Activated T-cell treated with anti-CD3 and anti-CD28 coated beads, Interleukin-2, amount 50 U/mL, for 4 hours (primary cell): Measurements from ENCODE around the gene DYNLT5. TPM values are rescaled to one million over a fixed set of nuclear protein-coding genes. Genes with fewer than 3 reads are reported as not detected.
A peak's percentile ranks its signal among the peaks of the same experiment; 100 is the strongest.
"Not testable (repeated sequence)": the region's sequence is repeated elsewhere in the genome, so short reads cannot be mapped to it uniquely, and the experiment has no call there.

Source experiments
- ATAC-seq, 2 donors: fragments of 200-7000 bp; cut with Tn5 transposase; one replicate each; pipeline ENCODE4 v1.10.0; 2021
- DNase-seq: peaks from one replicate; pipeline ENCODE4 v3.0.0-alpha.2; 2020
- H3K27me3 Mint-ChIP-seq: one replicate; pipeline ENCODE4 v1.8.0; 2021; ENCODE audit warnings: low read depth, mixed read lengths
- H3K36me3 Mint-ChIP-seq: one replicate; pipeline ENCODE4 v1.8.0; 2022; ENCODE audit warnings: mixed read lengths; ENCODE audit not compliant: insufficient read depth
- H3K4me1 Mint-ChIP-seq: one replicate; pipeline ENCODE4 v1.8.0; 2021; ENCODE audit warnings: low read depth, mixed read lengths
- H3K4me3 Mint-ChIP-seq: one replicate; pipeline ENCODE4 v1.8.0; 2021; ENCODE audit warnings: mild to moderate bottlenecking, moderate library complexity, mixed read lengths
- H3K9me3 Mint-ChIP-seq: one replicate; pipeline ENCODE4 v1.8.0; 2021; ENCODE audit warnings: mixed read lengths
- total RNA-seq, 3 donors: library from RNA; stranded (reverse); gene quantifications; one replicate each; pipeline ENCODE4 v1.2.1, GENCODE V29; 2021

The DYNLT5 gene, protein sequence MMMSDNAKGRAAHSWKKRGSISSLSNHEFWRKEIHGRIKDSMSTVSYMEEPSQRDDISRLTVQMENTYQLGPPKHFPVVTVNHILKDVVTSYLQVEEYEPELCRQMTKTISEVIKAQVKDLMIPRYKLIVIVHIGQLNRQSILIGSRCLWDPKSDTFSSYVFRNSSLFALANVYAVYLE
- total RNA-seq, result not detected

DNA sequence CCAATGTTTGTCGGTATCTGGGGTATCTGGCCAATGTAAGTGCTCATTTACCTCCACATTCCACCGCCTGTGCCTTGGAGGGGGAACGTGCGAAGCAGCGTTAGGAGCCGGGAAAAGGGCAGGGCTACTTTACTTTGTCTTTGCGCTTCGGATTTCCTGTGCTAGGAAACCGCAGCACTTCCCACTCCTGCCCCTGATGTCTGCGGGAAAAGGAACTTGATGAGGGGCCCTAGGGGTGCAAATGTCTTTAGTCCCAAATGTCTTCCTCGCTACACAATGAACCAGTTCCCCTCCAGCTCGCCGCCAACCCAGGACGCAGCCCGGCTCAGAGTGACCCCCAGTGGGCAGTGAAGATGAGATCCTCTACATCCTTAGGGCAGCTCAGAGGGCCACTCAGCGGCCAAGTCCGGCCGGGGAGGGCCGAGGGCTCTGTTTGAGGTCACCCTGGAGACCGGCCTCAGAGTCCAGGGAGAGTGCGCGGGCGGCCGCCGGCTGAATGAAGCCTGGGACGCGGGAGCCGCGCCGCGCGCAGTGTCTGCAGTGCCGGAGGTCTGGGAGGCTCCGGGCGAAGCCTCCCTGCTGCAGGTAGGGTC is at the start of gene DYNLT5:
Gene DYNLT5 (plus strand): TSS at position 460 of the 593 bp plus-strand sequence. CDS start 2,200 bp downstream, outside the sequence.
- Mint-ChIP-seq H3K9me3 (no peaks in the 10 kb centered on the region), H3K27me3 (peaks cover 46% of the 10 kb centered on the region), H3K4me3 (peak within 1 kb of the TSS; percentile 14), H3K4me1 (peaks cover 13% of the 10 kb centered on the region), H3K36me3 (no peaks in the 10 kb centered on the region)
- DNase-seq (no peak), ATAC-seq (peak; percentile 65 to 76)

DNA sequence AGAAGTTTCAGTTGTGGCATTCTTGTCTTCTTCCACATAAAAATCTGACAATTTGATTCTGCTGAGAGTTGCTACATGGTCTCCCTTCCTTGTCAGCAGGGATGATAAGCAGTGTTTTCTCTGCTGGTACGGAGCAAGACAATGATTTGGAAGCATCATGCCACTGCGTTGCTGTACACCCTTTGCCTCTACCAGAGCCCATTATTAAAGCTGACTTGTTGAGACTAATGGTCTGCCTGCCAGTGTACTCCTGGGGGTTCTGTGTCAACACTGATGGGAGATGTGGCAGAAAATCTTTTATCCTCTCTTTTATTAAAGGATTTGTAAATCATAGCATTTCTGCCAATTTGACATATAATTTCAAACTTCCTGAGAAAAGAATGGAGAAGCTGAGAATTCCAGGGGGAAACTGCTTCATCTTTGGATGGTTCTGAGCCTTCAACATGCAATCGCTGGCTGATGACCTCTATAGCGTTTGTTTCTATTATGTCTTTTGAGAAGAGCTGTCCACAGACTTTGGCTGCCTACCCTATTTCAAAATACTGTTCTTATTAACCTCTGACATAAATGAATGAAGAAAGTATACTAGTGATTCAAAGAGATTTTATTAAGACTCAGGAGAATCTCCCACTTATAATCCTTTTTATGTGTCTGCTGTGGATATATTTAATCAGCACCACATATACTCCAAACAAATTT is 47.9 kb upstream of the DYNLT5 start:
- no peak for ATAC-seq
- Mint-ChIP-seq H3K4me1 (no peaks in the 10 kb centered on the region), H3K9me3 (no peaks in the 10 kb centered on the region), H3K4me3 (no peak overlapping the region), H3K27me3 (peaks cover 16% of the 10 kb centered on the region), H3K36me3 (no peaks in the 10 kb centered on the region)
- no peak for DNase-seq

DNA sequence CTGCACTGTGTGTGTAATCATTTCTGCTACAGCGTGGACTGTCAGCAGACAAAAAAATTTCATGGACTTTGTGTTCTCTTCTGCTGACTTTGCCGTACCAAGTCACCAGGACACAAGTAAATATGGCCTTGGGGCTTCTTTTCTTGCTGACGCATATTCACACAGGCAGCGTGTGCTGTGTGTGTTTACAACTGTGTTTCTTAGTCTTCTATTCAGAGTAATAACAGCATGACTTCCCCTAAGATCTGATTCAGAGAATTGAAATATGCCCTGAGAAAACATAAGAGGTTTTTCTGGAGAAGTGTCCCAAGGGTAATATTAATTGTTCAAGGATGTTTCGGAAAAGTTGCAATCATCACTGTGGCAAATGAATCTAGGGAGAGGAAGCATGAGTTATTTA is 47.1 kb upstream of the DYNLT5 start:
- H3K4me1 Mint-ChIP-seq, result no peaks in the 10 kb centered on the region
- DNase-seq, result no peak

DNA sequence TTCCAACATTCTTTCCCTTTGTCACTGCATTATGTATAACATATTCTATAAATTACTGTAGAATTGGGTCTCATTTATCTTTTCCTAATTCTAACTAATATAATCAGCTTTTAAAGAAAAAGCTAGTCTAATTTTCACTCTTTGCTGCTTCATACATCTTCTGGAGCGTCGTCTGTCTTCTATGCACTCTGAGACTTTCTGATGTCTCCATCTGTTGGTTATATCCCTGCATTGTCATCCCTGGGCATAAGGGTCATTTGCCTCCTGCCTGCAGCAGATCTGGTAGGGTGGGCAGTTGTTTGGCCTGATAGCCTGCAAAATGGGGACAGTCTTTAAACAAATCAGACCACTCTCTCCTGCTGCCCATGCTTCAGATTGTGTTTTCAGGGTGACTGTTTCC is 40.8 kb upstream of the DYNLT5 start:
- no peak for ATAC-seq

More for the DNA sequence above, 47.1 kb upstream of the DYNLT5 start:
- Mint-ChIP-seq H3K9me3 (no peaks in the 10 kb centered on the region), H3K36me3 (no peaks in the 10 kb centered on the region), H3K27me3 (peaks cover 16% of the 10 kb centered on the region), H3K4me3 (no peak overlapping the region)
- no peak for ATAC-seq

DNA sequence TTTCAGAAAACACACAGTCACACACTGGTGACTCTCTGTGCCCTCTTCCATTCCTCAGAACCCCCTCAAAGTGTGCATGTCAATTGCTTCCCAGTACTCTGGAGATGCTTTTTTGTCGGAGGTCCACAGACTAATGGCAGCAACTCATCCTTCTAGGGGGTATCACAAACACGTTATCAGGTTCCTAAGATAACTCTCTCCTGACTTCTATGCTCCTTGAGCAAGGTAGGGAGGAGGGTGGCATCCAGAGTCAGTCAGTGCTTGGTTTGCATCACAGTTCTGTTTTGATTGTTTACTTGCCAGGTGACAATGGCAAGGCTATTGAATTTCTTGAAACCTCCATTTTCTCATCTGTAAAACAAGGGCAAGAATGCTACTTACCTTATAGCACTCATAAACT is 39.4 kb upstream of the DYNLT5 start:
- no peak for ATAC-seq
- Mint-ChIP-seq H3K9me3 (no peaks in the 10 kb centered on the region), H3K27me3 (peaks cover 14% of the 10 kb centered on the region), H3K4me1 (no peaks in the 10 kb centered on the region), H3K36me3 (no peaks in the 10 kb centered on the region), H3K4me3 (no peak overlapping the region)
- DNase-seq, result no peak

More for the DNA sequence above, 40.8 kb upstream of the DYNLT5 start:
- Mint-ChIP-seq H3K9me3 (no peaks in the 10 kb centered on the region), H3K4me3 (no peak overlapping the region), H3K4me1 (no peaks in the 10 kb centered on the region), H3K27me3 (peaks cover 13% of the 10 kb centered on the region), H3K36me3 (no peaks in the 10 kb centered on the region)
- no peak for DNase-seq

DNA sequence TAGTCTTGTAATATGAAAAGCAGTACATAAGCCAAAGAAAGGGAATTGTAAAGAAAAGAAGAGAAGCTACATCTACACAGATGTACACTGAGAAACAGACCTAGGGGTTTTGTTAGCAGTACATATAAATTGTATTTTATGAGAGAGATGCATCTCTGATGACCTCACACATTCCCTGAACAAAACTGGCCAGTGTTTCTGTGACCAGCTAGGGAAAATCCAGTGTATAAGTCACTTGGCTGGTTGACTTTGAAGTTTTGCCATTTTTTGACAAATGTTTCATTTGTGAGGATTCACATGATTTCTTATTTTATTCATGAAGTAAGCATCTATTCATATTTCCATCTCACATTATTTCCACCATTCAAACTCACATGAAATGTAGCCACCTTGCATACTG is 28.3 kb upstream of the DYNLT5 start:
- H3K36me3 Mint-ChIP-seq, result no peaks in the 10 kb centered on the region

DNA sequence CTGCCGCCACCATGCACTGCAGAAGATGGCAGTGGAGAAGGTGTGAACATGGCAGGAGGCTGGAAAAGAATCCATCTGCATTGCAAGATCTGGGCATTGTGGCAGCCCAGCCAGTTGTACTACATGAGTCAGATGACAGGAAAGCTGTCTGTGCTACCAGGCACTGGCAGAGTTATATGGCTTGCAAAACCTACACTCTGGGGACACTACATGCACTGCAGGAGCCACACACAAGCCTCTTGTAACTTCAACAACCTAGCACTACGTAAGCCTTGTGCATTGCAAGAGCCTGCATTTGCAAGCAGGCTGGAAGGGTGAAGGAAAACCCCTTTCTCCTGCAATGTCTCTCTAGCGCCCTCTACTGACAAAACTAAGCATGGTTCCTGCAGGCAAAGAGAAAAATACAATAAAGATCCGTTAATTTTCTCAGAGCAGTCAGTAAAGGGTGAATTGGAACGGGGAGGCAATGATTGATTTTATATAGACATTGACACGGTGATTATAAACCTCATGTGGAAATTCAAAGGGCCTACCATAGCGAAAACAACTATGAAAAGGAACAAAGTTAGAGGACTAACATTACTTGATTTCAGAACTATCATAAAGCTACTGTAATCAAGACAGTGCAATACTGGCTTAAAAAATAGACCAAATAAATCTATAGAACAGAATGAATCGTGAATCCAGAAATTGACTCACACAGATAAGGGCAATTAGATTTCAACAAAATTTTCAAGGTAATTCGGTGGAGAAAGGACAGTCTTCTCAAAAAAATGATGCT is 26.2 kb upstream of the DYNLT5 start:
- no peak overlapping the region for H3K4me3 Mint-ChIP-seq
- H3K9me3 Mint-ChIP-seq, result peaks cover 5% of the 10 kb centered on the region
- no peaks in the 10 kb centered on the region for H3K36me3 Mint-ChIP-seq
- H3K27me3 Mint-ChIP-seq, result peaks cover 17% of the 10 kb centered on the region
- peaks cover 11% of the 10 kb centered on the region for H3K4me1 Mint-ChIP-seq
- peak; percentile 72 to 80 for ATAC-seq
- peak; percentile 25 for DNase-seq

More for the DNA sequence above, 28.3 kb upstream of the DYNLT5 start:
- Mint-ChIP-seq H3K4me3 (no peak overlapping the region), H3K27me3 (peaks cover 19% of the 10 kb centered on the region), H3K4me1 (peaks cover 8% of the 10 kb centered on the region), H3K9me3 (peaks cover 5% of the 10 kb centered on the region)
- no peak for ATAC-seq
- no peak for DNase-seq

DNA sequence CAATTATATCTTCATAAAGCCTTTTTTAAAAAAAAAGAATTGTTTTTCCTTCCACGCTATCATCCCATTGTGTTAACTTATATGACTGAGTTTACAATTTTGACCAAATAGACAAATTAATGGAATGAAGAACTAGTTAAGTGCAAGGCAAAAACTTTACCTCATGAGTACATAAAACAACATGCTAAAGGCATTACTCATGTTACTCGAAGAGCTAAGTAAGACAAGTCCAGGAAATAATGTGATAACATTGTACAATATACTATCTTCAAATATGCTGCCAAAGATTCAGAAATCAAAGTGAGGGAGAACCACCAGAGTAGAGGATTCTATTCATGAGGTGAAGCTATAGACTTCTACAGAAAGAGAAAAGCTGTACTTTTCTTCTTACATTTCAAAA is 24.2 kb upstream of the DYNLT5 start:
- Mint-ChIP-seq H3K4me3 (no peak overlapping the region), H3K9me3 (peaks cover 5% of the 10 kb centered on the region), H3K36me3 (no peaks in the 10 kb centered on the region), H3K4me1 (peaks cover 16% of the 10 kb centered on the region), H3K27me3 (peaks cover 7% of the 10 kb centered on the region)
- DNase-seq (no peak), ATAC-seq (no peak)

DNA sequence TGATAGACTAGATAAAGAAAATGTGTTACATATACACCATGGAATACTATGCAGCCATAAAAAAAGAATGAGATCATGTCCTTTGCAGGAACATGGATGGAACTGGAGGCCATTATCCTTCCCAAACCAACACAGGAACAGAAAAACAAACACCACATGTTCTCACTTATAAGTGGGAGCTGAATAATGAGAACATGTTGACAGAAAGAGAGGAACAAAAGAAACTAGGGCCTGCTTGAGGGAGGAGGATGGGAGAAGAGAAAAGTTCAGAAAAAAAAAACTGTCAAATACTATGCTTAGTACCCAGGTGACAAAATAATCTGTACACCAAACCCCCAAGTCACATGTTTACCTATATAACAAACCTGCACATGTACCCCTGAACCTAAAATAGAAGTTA is 23.5 kb upstream of the DYNLT5 start:
- H3K4me3 Mint-ChIP-seq, H3K27me3 Mint-ChIP-seq, H3K9me3 Mint-ChIP-seq, ATAC-seq, H3K36me3 Mint-ChIP-seq, DNase-seq: not testable (repeated sequence)
- peaks cover 16% of the 10 kb centered on the region for H3K4me1 Mint-ChIP-seq

DNA sequence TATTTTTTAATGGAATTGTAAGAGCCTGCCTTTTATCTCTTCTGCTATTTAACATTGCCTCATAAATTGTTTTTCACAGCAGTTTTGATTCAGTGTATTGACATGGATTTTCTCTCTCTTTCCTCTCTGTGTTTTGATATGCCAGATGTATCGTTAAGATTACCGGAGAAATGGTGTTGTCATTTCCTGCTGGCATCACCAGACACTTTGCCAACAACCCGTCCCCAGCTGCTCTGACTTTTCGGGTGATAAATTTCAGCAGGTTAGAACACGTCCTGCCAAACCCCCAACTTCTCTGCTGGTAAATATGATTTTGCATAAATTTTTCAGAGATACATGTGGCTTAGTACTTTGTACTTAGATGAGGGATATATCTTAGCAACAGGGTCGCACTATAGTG is 23.1 kb upstream of the DYNLT5 start:
- DNase-seq, result no peak
- Mint-ChIP-seq H3K4me1 (peaks cover 16% of the 10 kb centered on the region), H3K36me3 (no peaks in the 10 kb centered on the region), H3K27me3 (peaks cover 6% of the 10 kb centered on the region), H3K9me3 (peaks cover 5% of the 10 kb centered on the region), H3K4me3 (no peak overlapping the region)
- peak; percentile 16 to 52 for ATAC-seq

DNA sequence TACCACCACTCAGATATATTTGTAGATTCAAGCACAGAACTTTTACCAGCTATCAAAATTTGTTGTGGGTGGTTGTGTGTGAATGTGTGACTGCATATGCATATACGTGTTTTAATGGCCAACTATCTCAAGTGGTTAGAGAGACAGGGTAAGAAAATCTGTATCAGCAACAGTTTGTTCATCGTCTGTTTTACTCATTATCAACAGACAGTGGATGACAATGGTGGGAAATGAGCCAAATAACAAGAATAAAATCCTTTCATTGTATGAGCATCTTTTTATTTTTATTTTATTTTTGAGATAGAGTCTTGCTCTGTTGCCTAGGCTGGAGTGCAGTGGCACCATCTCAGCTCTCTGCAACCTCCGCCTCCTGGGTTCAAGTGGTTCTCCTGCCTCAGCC is 22.7 kb upstream of the DYNLT5 start:
- Mint-ChIP-seq H3K36me3 (no peaks in the 10 kb centered on the region), H3K4me3 (no peak overlapping the region), H3K27me3 (peaks cover 5% of the 10 kb centered on the region), H3K4me1 (peaks cover 16% of the 10 kb centered on the region), H3K9me3 (peaks cover 5% of the 10 kb centered on the region)
- DNase-seq (no peak), ATAC-seq (peak in 1 of 2 donors; percentile 16)

DNA sequence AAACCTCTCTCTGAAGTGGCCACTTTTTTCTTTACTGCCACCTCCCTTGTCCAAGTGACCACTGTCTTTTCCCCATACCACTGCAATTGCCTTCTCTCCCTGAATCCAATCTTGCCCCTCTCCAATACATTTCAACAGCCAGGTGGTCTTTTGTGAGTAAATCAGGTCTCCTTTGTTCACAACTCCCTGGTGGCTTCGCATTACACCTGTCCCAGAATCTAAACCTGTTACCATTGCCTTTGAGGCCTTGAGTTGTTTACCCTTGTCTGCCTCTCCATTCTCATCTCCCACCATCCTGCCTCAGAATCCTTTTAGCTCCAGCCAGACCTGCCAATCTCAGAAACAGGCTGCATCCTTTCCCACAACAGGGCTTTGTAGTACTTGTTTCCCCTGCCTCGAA is 21.8 kb upstream of the DYNLT5 start:
- DNase-seq, result no peak
- Mint-ChIP-seq H3K9me3 (peaks cover 5% of the 10 kb centered on the region), H3K27me3 (peaks cover 3% of the 10 kb centered on the region), H3K36me3 (no peaks in the 10 kb centered on the region), H3K4me1 (peaks cover 16% of the 10 kb centered on the region), H3K4me3 (no peak overlapping the region)
- no peak for ATAC-seq

DNA sequence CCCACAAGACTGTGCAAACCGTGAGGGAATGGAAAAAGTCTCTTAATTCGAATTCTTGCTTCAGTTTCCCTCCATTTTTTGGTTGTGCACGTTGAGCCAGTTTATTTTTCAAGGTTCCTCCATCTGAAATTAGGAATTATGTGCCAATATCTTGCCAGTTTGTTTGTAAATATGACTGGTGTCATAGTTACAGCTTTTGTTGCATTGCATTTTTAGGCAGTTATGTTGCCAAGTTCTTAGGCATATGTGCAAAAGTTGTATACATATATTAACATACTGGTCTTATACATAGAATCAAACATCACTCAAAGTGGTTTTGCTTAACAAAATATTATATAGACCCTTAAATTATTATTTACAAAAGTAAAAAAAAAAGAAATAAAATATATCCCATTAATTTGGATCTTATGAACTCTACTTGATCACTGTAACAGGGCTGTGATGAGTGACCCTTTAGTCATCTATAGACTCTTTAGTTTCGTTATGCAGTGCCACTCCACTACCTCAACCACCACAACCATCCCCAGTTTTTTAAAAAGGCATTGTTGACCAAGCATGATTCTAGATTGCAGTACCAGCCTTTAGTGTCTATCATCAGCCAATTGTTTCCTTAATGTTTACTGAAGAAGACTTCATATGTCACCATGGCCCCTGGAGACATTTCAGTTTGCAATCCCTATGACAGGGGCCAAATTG is 20.9 kb upstream of the DYNLT5 start:
- ATAC-seq (no peak), DNase-seq (no peak)
- Mint-ChIP-seq H3K4me1 (peaks cover 14% of the 10 kb centered on the region), H3K36me3 (no peaks in the 10 kb centered on the region), H3K27me3 (no peaks in the 10 kb centered on the region), H3K4me3 (no peak overlapping the region), H3K9me3 (peaks cover 5% of the 10 kb centered on the region)
